ENCODE results near the gene GCG. TPM values are rescaled to one million over a fixed set of nuclear protein-coding genes. Genes with fewer than 3 reads are reported as not detected.

The GCG gene
- total RNA-seq, 1 experiment from 2014 or later, result not detected

DNA sequence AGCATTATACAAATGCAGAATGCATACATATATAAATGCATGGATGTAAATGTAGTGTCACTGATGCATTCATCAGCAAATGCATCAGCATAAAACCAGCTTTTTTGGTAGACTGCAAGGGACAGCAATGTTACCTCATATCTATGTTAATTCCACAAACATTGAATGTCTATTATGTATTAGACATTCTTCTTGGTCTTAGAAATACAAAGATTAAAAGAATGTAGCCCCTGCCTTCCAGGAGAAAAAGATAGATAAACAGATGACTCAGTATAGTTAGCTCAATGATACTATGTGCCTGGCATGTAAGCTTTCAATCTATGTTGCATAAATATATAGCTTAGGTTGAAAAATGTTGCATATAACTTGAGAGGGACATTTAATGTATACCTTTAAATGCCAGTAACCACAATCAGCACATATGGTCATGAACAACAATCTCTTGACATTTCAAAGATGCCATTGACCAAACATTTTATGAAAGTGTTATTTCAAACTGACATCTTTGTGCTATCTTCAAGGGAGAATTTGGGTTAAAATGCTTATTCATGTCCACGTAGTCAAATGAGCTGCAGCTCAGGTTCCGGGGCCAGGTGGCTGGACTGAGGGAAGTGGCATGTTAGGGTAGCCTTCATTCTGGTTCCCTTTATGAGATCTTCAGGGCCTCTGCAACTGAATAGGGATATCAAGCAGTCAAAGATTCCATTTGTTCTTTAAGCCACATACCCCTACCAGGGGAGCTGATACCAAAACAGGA, 45.2 kb upstream of the GCG start:
- no peaks in the 10 kb centered on the region for H3K9me2 ChIP-seq (ENCODE audit: insufficient read depth)
- H3K79me2 ChIP-seq (ENCODE audit: insufficient read depth, low read length), result no peaks in the 10 kb centered on the region
- no TSS peak for BruUV-seq (replicated peaks)
- no peaks in the 10 kb centered on the region for H3K27me3 ChIP-seq (ENCODE audit: insufficient read depth, low read length)
- RAD21 ChIA-PET (ENCODE audit: low non-redundant PET in 1 of 2, low total read pairs in 2 of 2, uncharacterized antibody in 2 of 2, unreplicated experiment in 2 of 2), result no interaction called here
- ATAC-seq, result no peak
- no peaks in the 10 kb centered on the region for H3K36me3 ChIP-seq (ENCODE audit: control insufficient read depth in 1 of 2, insufficient read depth in 2 of 2, low read length in 2 of 2)
- H3K4me3 ChIP-seq (replicated peaks in 1 of 2; ENCODE audit: low read depth in 1 of 2, low read length in 2 of 2), result no peak overlapping the region
- CTCF ChIA-PET, result no interaction called here
- DNase-seq (ENCODE audit: low read depth, low spot score), result no peak
- intact Hi-C loops (cut with micrococcal nuclease), result no loop called here
- H3K9ac ChIP-seq (ENCODE audit: low read length), result no peak overlapping the region
- no peaks in the 10 kb centered on the region for H4K20me1 ChIP-seq (ENCODE audit: insufficient read depth)
- H3K27ac ChIP-seq (ENCODE audit: low read depth, low read length), result no peak overlapping the region
- POLR2A ChIA-PET, result no interaction called here
- H3K4me1 ChIP-seq (ENCODE audit: control insufficient read depth in 1 of 2, insufficient read depth in 2 of 2, low read length in 2 of 2), result no peaks in the 10 kb centered on the region
- no peaks in the 10 kb centered on the region for H3K9me3 ChIP-seq (ENCODE audit: control insufficient read depth in 1 of 2, insufficient read depth in 1 of 2, low read depth in 1 of 2, low read length in 2 of 2)
- no peak overlapping the region for H2AFZ ChIP-seq (ENCODE audit: low read depth, low read length, poor library complexity, severe bottlenecking)
- H3K4me2 ChIP-seq (ENCODE audit: low read length), result no peak overlapping the region
- TF ChIP-seq EZH2phosphoT487 (IDR thresholded peaks at IDR 0.05; ENCODE audit: borderline replicate concordance) (no peak), JUND (IDR thresholded peaks at IDR 0.05) (no peak), ZFX (IDR thresholded peaks at IDR 0.05) (no peak), EGR1 (IDR thresholded peaks at IDR 0.05; ENCODE audit: low read depth) (no peak), SRF (IDR thresholded peaks at IDR 0.05; ENCODE audit: low read depth) (no peak), ELF1 (IDR thresholded peaks at IDR 0.05; ENCODE audit: borderline replicate concordance, low read depth) (no peak), POLR2AphosphoS5 (IDR thresholded peaks at IDR 0.05; ENCODE audit: low read depth, low read length) (no peak), CBX3 (IDR thresholded peaks at IDR 0.05; ENCODE audit: low read depth) (no peak), SP1 (IDR thresholded peaks at IDR 0.05; ENCODE audit: low read depth) (no peak), POLR2A (IDR thresholded peaks at IDR 0.05; ENCODE audit: borderline replicate concordance, extremely low read depth, insufficient read depth, insufficient read length) (no peak), FOSL1 (IDR thresholded peaks at IDR 0.05; ENCODE audit: low read depth) (no peak), YY1 (IDR thresholded peaks at IDR 0.05; ENCODE audit: extremely low read depth, insufficient replicate concordance, low read depth, low read length) (no peak), RAD21 (IDR thresholded peaks at IDR 0.05; ENCODE audit: low read depth) (no peak)
- TF ChIP-seq, protein P1, sequence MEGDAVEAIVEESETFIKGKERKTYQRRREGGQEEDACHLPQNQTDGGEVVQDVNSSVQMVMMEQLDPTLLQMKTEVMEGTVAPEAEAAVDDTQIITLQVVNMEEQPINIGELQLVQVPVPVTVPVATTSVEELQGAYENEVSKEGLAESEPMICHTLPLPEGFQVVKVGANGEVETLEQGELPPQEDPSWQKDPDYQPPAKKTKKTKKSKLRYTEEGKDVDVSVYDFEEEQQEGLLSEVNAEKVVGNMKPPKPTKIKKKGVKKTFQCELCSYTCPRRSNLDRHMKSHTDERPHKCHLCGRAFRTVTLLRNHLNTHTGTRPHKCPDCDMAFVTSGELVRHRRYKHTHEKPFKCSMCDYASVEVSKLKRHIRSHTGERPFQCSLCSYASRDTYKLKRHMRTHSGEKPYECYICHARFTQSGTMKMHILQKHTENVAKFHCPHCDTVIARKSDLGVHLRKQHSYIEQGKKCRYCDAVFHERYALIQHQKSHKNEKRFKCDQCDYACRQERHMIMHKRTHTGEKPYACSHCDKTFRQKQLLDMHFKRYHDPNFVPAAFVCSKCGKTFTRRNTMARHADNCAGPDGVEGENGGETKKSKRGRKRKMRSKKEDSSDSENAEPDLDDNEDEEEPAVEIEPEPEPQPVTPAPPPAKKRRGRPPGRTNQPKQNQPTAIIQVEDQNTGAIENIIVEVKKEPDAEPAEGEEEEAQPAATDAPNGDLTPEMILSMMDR (IDR thresholded peaks at IDR 0.05 in 2 of 3, conservative IDR thresholded peaks at IDR 0.05 in 1 of 3; ENCODE audit: borderline replicate concordance in 1 of 3, insufficient read depth in 1 of 3, low read depth in 2 of 3, low read length in 2 of 3), result no peak
- TF ChIP-seq, protein P2, sequence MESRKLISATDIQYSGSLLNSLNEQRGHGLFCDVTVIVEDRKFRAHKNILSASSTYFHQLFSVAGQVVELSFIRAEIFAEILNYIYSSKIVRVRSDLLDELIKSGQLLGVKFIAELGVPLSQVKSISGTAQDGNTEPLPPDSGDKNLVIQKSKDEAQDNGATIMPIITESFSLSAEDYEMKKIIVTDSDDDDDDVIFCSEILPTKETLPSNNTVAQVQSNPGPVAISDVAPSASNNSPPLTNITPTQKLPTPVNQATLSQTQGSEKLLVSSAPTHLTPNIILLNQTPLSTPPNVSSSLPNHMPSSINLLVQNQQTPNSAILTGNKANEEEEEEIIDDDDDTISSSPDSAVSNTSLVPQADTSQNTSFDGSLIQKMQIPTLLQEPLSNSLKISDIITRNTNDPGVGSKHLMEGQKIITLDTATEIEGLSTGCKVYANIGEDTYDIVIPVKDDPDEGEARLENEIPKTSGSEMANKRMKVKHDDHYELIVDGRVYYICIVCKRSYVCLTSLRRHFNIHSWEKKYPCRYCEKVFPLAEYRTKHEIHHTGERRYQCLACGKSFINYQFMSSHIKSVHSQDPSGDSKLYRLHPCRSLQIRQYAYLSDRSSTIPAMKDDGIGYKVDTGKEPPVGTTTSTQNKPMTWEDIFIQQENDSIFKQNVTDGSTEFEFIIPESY (IDR thresholded peaks at IDR 0.05; ENCODE audit: extremely low read depth, insufficient replicate concordance, low read length), result no peak
- TF ChIP-seq, protein P3, sequence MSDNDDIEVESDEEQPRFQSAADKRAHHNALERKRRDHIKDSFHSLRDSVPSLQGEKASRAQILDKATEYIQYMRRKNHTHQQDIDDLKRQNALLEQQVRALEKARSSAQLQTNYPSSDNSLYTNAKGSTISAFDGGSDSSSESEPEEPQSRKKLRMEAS (IDR thresholded peaks at IDR 0.05), result no peak

All from HCT116 (cell line).